ENCODE data around the gene TADA2A. TPM values are rescaled to one million over a fixed set of nuclear protein-coding genes. Genes with fewer than 3 reads are reported as not detected.
A peak's percentile ranks its signal among the peaks of the same experiment; 100 is the strongest.

Gene TADA2A
- total RNA-seq, 2 donors from 2014 or later = 13.5 to 18.9 TPM

GRCh38 chr17:37485938-37486570 lies 79.4 kb downstream of the TADA2A start:
- intact Hi-C loops (cut with DNase I) = no loop called here

DNA sequence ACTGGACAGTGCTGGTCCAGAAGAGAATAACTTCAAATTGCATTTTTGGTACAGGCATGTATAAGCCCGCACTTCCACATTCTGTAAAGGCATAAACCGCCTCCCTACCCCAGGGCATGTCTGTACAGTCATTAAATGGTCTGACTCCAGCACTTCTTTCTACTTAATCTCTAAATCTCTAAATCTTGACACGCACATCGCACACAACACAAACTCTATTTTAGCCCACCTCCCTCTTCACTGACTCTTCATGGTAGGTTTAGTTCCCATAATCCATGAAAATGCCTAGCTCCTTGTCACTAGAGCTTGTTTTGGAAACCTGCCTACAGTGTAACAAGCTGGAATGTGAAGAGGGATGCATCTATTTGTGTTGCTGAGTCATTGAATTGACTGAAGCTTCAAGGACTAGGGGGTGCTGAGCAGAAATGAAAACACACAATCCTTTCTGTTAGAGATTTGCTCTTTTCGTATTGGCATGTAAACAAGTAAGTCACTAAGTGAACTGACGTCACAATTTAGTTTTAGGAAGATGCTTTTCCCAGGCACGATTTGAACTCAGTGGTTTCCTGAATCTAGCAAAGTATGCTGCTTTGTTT lies 81.4 kb downstream of the TADA2A start:
- ATAC-seq = peak; percentile 31 to 43
- intact Hi-C loops (cut with DNase I) = no loop called here
- DNase-seq = no peak

More at GRCh38 chr17:37485938-37486570, 79.4 kb downstream of the TADA2A start:
- ATAC-seq (no peak), DNase-seq (no peak)

GRCh38 chr17:37488607-37489196 lies 82.0 kb downstream of the TADA2A start:
- intact Hi-C loops (cut with DNase I) = no loop called here
- ATAC-seq (peak; percentile 45 to 84), DNase-seq (peak; percentile 81)

- ATAC-seq = peak; percentile 88 to 94
- DNase-seq = peak; percentile 82
- intact Hi-C loops (cut with DNase I) = no loop called here
These were observed 82.7 kb downstream of the TADA2A start, which contains the start of gene DUSP14 for GRCh38 chr17:37489197-37490001. TSS of gene DUSP14 (plus strand) at chr17:37489891. CDS start at chr17:37512273, 22,382 bp downstream.

- DNase-seq = peak; percentile 74
- intact Hi-C loops (cut with DNase I) = no loop called here
- peak; percentile 52 to 64 for ATAC-seq
These were observed 83.4 kb downstream of the TADA2A start for GRCh38 chr17:37490022-37490587.

GRCh38 chr17:37490638-37491614 lies 84.2 kb downstream of the TADA2A start:
- ATAC-seq = peak in 1 of 2 donors; percentile 68
- intact Hi-C loops (cut with DNase I) = no loop called here
- peak; percentile 75 for DNase-seq

DNA sequence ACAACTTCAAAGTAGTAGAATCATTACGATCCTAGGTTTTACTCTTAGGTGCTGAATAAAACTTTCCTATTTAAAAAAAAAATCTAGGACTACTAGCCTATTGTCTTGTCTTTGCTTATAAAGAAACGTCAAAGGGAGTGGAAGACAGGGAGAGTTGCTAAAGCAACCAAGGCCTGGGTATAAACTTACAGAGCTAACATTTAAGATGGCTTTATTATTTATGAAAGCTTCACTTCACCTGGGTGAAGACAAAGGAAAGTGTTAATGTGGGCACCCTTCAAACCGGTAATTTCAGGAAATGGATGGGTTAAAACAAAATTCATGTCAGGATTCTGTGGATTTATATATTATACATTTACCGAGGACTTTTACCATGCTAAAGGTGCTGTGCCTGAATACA lies 85.5 kb downstream of the TADA2A start:
- intact Hi-C loops (cut with DNase I) = no loop called here
- ATAC-seq = no peak
- no peak for DNase-seq

DNA sequence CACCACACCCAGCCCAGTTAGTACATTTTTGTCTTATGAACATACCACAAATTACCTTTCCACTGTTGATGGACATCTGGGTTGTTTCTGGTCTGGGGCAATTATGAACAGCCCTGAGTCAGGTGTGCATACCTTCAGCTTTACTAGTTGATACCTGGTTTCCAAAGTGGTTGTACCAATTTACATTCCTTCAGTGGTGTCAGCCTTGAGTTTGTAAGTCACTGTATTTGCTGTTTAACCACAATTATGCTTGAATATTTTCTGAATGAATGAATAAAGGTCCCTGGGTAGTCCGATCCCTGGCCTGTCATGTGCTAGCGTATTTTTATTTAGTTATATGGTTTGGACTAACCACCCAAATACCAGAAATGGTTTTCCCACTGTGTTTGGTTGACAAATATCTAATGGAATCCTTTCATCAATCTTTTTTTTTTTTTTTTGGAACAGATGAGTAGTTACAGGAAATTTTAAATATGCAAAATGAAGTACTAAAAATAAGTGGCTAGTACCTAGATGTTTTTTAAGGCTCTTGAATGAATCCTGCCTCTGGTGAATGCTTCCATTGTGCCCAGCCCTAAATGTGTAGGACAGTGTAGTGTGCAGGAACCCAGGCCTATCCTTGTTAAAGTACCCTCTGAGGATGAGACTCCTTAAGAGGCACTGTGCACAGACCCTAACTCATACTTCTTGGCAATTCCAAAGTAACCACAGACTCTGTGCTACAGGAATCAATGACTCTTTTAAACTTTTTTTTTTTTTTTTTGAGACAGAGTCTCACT lies 86.8 kb downstream of the TADA2A start:
- DNase-seq (no peak), ATAC-seq (no peak)
- intact Hi-C loops (cut with DNase I) = no loop called here

GRCh38 chr17:37494401-37494831 lies 87.7 kb downstream of the TADA2A start:
- intact Hi-C loops (cut with DNase I) = no loop called here
- ATAC-seq (no peak), DNase-seq (no peak)

- intact Hi-C loops (cut with DNase I) = no loop called here
- no peak for ATAC-seq
- DNase-seq = no peak
These were observed 88.3 kb downstream of the TADA2A start for GRCh38 chr17:37494971-37495370.

DNA sequence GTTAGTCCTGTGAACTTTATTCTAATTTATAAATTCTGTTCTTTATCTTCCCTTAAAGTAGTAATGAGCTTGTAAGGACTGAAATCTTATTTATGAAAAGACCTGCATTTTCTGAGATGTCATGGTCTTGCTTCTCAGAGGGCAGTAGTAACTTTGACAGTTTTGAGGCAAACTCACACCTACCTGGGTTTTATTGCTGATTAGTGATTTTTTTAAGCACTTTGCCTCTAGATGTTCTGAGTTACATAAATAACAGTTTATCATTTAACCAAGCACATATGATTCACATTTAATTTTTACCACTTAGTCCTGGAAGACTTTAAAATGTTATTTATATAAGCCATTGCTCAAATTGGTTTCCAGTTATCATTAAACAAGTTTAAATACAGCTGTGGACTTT lies 93.7 kb downstream of the TADA2A start:
- ATAC-seq (no peak), DNase-seq (no peak)
- intact Hi-C loops (cut with DNase I) = no loop called here

DNA sequence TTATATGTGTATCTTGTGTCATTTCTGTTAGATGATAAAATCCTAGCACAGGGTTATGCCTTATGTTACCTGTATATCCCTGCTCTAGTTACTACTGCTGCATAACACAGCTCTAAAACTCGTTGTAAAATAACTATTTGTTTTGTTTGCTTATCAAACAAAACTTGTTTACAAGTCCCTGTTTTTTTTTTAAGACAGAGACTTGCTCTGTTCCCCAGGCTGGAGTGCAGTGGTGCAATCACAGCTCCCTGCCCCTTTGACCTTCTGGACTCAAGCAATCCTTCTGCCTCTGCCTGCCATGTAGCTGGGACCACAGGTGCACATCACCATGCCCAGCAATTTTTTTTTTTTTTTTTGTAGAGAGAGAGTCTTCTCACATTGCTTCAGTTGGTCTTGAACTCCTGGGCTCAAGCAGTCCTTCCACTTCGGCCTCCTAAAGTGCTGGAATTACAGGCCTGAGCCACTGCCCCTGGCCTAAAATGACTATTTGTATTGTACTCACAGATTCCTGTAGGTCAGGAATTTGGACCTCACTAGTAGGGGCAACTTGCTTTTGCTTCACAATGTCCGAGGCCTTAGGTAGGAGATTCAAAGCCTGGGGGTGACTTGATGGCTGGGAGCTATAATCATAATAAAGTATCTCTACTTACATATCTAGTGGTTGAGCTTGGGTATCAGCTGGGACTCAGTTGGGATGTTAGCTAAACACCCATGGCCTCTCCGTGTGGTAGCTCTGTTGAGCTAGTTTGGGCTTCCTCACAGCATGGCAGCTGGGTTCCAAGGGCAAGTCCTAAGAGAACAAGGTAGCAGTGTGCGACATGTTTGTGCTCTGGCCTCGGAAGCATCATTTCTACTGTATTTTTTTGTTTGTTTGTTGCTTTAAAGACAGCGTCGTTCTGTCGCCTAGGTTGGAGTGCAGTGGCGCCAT lies 95.6 kb downstream of the TADA2A start:
- ATAC-seq (no peak), DNase-seq (no peak)
- intact Hi-C loops (cut with DNase I) = no loop called here

DNA sequence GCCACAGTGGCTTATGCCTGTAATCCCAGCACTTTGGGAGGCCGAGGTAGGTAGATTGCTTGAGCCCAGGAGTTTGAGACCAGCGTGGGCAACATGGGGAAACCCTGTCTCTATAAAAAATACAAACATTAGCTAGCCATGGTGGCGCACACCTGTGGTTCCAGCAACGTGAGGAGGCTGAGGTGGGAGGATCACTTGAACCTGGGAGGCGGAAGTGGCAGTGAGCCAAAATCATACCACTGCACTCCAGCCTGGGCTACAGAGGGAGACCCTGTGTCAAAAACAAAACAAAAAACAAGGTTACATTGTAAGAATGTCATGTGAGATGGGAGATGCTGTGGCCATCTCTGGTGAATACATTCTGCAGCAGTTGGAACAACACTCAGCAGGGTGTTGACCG lies 96.5 kb downstream of the TADA2A start:
- intact Hi-C loops (cut with DNase I) = no loop called here
- ATAC-seq = no peak
- no peak for DNase-seq

GRCh38 chr17:37505333-37505732 lies 98.6 kb downstream of the TADA2A start:
- DNase-seq = no peak
- intact Hi-C loops (cut with DNase I) = no loop called here
- ATAC-seq = no peak

DNA sequence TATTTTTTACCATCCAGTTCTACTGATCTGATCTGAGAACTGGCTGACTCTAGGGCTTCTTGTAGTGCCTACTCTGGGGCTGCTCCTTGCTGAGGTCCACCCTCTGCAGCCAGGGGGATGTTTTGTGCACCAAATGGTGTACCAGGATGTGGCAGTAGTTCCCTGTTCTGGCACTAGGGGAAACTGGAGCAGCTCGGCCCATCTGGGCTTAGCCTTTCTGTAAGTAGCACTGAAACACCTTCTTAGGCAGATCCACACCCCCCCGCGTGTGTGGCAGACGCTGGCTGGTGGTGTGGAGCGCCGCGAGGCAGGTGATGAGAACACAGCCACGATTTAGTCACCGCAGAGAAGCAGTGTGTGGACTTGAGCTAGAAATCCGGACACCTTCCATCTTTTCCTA lies 100.0 kb downstream of the TADA2A start:
- ATAC-seq (peak; percentile 35 to 65), DNase-seq (peak; percentile 38)
- intact Hi-C loops (cut with DNase I) = no loop called here

- intact Hi-C loops (cut with DNase I) = no loop called here
- no peak for DNase-seq
- peak in 1 of 2 donors; percentile 35 for ATAC-seq
These were observed 100.4 kb downstream of the TADA2A start for GRCh38 chr17:37507111-37507510.

- intact Hi-C loops (cut with DNase I) = no loop called here
- DNase-seq (no peak), ATAC-seq (no peak)
These were observed 103.4 kb downstream of the TADA2A start for GRCh38 chr17:37510056-37510455.
